NCI-H774 (cell line): ENCODE measurements around the gene CITED1.
A peak's percentile ranks its signal among the peaks of the same experiment; 100 is the strongest.

Experiments
- DNase-seq: peaks from one replicate; lab custom pipeline; 2025; lab: John Stamatoyannopoulos, UW

The CITED1 gene

GRCh38 chrX:72308566-72309296, 3.0 kb upstream of the CITED1 start:
- DNase-seq, result no peak

- no peak for DNase-seq
Observed at GRCh38 chrX:72308209-72308565, 2.5 kb upstream of the CITED1 start.

GRCh38 chrX:72307646-72308051, 1.9 kb upstream of the CITED1 start:
- DNase-seq, result no peak

GRCh38 chrX:72306851-72307645, 1.3 kb upstream of the CITED1 start:
- DNase-seq, result peak; percentile 8

- no peak for DNase-seq
Observed at GRCh38 chrX:72306085-72306801, 529 bp upstream of the CITED1 start.

GRCh38 chrX:72304877-72305276, 837 bp downstream of the CITED1 start:
- no peak for DNase-seq

- DNase-seq, result no peak
Observed at GRCh38 chrX:72301781-72302180, 3.9 kb downstream of the CITED1 start.

- DNase-seq, result no peak
Observed at GRCh38 chrX:72299891-72300630, 5.7 kb downstream of the CITED1 start.

- no peak for DNase-seq
Observed at GRCh38 chrX:72297953-72298730, 7.6 kb downstream of the CITED1 start.

GRCh38 chrX:72296991-72297390, 8.7 kb downstream of the CITED1 start:
- DNase-seq, result no peak

- no peak for DNase-seq
Observed at GRCh38 chrX:72295745-72296144, 10.0 kb downstream of the CITED1 start.

- no peak for DNase-seq
Observed at GRCh38 chrX:72294497-72294896, 11.2 kb downstream of the CITED1 start.

GRCh38 chrX:72282302-72282701, 23.4 kb downstream of the CITED1 start:
- no peak for DNase-seq

GRCh38 chrX:72280321-72280845, 25.3 kb downstream of the CITED1 start:
- no peak for DNase-seq

GRCh38 chrX:72276478-72276953, 29.2 kb downstream of the CITED1 start:
- no peak for DNase-seq

- no peak for DNase-seq
Observed at GRCh38 chrX:72274526-72274925, 31.2 kb downstream of the CITED1 start.

- DNase-seq, result no peak
Observed at GRCh38 chrX:72273718-72274117, 32.0 kb downstream of the CITED1 start.

GRCh38 chrX:72272868-72273267, 32.8 kb downstream of the CITED1 start:
- DNase-seq, result no peak

GRCh38 chrX:72271812-72272211, 33.9 kb downstream of the CITED1 start:
- no peak for DNase-seq

- no peak for DNase-seq
Observed at GRCh38 chrX:72271091-72271788, 34.5 kb downstream of the CITED1 start.
